ENCODE measurements around the gene HNF1A.

Gene HNF1A

GRCh38 chr12:120970310-120970709 is 8.0 kb upstream of the HNF1A start:
- no peak for TF ChIP-seq ZFX (IDR thresholded peaks at IDR 0.05; ENCODE audit: borderline replicate concordance)
- TF ChIP-seq CTCF (IDR thresholded peaks at IDR 0.05), result no peak

GRCh38 chr12:120971299-120972180 is 6.8 kb upstream of the HNF1A start:
- peak; percentile 95 for TF ChIP-seq CTCF (IDR thresholded peaks at IDR 0.05)
- no peak for TF ChIP-seq ZFX (IDR thresholded peaks at IDR 0.05; ENCODE audit: borderline replicate concordance)
- no peak overlapping the region for H3K27ac ChIP-seq

More at GRCh38 chr12:120970310-120970709, 8.0 kb upstream of the HNF1A start:
- no peak overlapping the region for H3K27ac ChIP-seq

- no peak for TF ChIP-seq CTCF (IDR thresholded peaks at IDR 0.05)
- TF ChIP-seq ZFX (IDR thresholded peaks at IDR 0.05; ENCODE audit: borderline replicate concordance), result no peak
- peak overlapping the region; percentile 23; the same call in 1 of the 2 replicates for H3K27ac ChIP-seq
These were observed 5.3 kb upstream of the HNF1A start for GRCh38 chr12:120972870-120973543.

- TF ChIP-seq ZFX (IDR thresholded peaks at IDR 0.05; ENCODE audit: borderline replicate concordance) (no peak), CTCF (IDR thresholded peaks at IDR 0.05) (no peak)
- H3K27ac ChIP-seq, result peak overlapping the region; percentile 93
These were observed 630 bp upstream of the HNF1A start for GRCh38 chr12:120977531-120978295.

GRCh38 chr12:120979220-120979861 is 998 bp downstream of the HNF1A start:
- peak overlapping the region; percentile 93 for H3K27ac ChIP-seq
- TF ChIP-seq ZFX (IDR thresholded peaks at IDR 0.05; ENCODE audit: borderline replicate concordance) (no peak), CTCF (IDR thresholded peaks at IDR 0.05) (no peak)

GRCh38 chr12:120979862-120980696 is 1.7 kb downstream of the HNF1A start:
- H3K27ac ChIP-seq, result peak overlapping the region; percentile 93

More at GRCh38 chr12:120979862-120980696, 1.7 kb downstream of the HNF1A start:
- no peak for TF ChIP-seq ZFX (IDR thresholded peaks at IDR 0.05; ENCODE audit: borderline replicate concordance)
- no peak for TF ChIP-seq CTCF (IDR thresholded peaks at IDR 0.05)

Data from 22Rv1 (cell line).